Stimulated activated CD8-positive, alpha-beta memory T cell treated with anti-CD3 and anti-CD28 coated beads, Interleukin-4, amount 100 ng/mL, for 4 hours (primary cell): Measurements from ENCODE around the gene MMEL1.
"Not testable (repeated sequence)": the region's sequence is repeated elsewhere in the genome, so short reads cannot be mapped to it uniquely, and the experiment has no call there.

Source experiments
- DNase-seq, 2 donors: peaks; one replicate each; pipeline ENCODE4 v3.0.0-alpha.2; 2020; ENCODE audit warnings: low read depth in 2 of 2, low spot score in 1 of 2

Gene MMEL1

GRCh38 chr1:2628933-2629626 lies 3.7 kb downstream of the MMEL1 start:
- DNase-seq = no peak

DNA sequence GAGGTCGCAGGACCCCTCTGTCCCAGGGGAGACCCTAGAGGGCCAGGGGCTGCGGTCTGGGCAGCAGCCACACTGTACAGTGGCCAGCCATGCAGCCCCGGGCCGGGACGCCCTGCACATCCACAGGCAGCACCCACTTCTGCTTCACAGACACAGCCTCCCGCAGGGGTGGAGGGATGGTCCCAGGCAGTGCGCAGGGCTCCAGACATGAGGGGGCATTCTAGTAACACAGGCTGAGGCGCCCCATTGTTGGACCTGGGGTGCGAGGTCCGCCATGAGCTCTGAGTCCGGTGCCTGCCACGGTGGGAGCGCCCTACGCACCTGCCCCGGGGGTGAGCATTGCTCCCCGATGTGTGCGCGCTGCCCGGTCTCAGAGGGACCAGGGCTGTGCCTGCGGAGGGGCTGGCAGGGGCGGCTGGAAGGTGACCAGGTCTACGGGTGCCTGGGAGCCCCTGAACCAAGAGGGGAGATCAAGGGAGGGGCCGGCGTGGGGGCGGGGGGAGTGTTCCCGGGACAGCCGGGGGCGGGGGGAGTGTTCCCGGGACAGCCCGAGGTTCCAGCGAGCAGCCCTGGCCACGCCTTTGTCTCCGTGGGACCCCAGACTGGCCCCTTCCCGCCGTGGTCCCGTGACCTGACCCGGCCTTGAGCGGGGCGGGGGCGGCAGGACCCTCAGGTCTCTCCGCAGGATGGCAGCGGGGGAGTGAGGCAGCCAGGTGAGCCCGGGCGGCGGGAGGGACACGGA lies 4.5 kb downstream of the MMEL1 start:
- DNase-seq = no peak

GRCh38 chr1:2627746-2628145 lies 5.1 kb downstream of the MMEL1 start:
- no peak for DNase-seq

DNA sequence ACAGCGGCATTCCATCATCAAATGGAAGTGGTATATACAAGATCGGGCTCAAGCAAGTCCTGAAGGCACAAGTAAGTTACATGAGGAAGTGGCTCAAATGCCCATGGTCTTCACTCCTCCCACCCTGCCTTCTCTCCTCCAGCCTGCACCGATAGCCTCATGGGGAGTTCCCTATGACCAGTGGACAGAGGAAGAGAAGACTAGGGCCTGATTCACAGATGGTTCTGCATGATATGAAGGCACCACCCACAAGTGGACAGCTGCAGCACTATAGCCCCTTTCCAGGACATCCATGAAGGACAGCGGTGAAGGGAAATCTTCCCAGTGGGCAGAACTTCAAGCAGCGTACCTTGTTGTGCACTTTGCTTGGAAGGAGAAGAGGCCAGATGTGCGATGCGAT lies 7.1 kb downstream of the MMEL1 start:
- DNase-seq = not testable (repeated sequence)

GRCh38 chr1:2625311-2625710 lies 7.5 kb downstream of the MMEL1 start:
- no peak for DNase-seq

DNA sequence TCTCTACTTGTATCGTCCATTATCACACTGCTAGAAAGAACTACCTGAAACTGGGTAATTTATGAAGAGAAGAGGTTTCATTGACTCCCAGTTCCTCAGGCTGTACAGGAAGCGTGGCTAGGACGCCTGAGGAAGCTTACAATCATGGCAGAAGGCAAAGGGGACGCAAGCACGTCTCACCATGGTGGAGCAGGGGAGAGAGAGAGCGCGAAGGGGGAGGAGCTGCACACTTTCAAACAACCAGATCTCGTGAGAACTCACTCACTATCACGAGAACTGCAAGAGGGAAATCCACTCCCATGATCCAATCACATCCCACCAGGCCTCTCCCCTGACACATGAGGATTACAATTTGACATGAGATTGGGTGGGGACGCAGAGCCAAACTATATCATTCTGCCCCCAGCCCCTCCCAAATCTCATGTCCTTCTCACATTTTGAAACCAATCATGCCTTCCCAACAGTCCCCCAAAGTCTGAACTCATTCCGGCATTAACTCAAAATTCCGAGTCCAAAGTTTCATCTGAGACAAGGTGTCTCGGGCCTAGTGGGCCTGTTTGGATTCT lies 8.0 kb downstream of the MMEL1 start:
- no peak for DNase-seq

- DNase-seq = no peak
Observed at GRCh38 chr1:2623571-2624337, 9.1 kb downstream of the MMEL1 start.

DNA sequence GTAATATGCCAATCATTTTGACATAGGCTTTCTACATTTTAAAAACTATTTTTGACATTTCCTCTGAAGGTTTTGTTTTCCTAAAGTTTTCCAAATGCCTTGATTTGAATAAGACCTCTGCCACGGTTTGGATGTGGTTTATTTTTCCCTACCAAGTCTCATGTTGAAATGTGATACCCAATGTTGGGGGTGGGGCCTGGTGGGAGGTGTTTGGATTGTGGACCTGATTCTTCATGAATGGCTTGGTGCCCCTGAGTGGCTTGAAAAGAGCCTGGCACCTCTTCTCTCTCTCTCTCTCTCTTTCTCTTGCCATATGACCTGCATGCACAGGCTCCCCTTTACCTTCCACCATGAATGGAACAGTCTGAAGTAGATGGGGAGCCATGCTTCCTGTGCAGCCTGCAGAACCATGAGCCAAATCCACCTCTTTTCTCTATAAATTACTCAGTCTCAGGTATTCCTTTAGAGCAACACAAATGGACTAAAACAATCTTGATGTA lies 14.8 kb downstream of the MMEL1 start:
- no peak for DNase-seq

GRCh38 chr1:2614145-2614544 lies 18.7 kb downstream of the MMEL1 start:
- no peak for DNase-seq

- DNase-seq = no peak
Observed at GRCh38 chr1:2612591-2613365, 20.0 kb downstream of the MMEL1 start.

- DNase-seq = no peak
Observed at GRCh38 chr1:2611621-2612437, 21.0 kb downstream of the MMEL1 start.

- DNase-seq = no peak
Observed at GRCh38 chr1:2611031-2611501, 21.8 kb downstream of the MMEL1 start.

GRCh38 chr1:2610036-2610959 lies 22.5 kb downstream of the MMEL1 start:
- no peak for DNase-seq

- no peak for DNase-seq
Observed at GRCh38 chr1:2609319-2610035, 23.3 kb downstream of the MMEL1 start.

- DNase-seq = no peak
Observed at GRCh38 chr1:2607641-2608091, 25.1 kb downstream of the MMEL1 start.

GRCh38 chr1:2606881-2607621 lies 25.8 kb downstream of the MMEL1 start:
- no peak for DNase-seq

- DNase-seq = no peak
Observed at GRCh38 chr1:2606396-2606880, 26.4 kb downstream of the MMEL1 start.
